Heart left ventricle (tissue), 16 donors: Measurements from ENCODE around the gene C3orf52. TPM values are rescaled to one million over a fixed set of nuclear protein-coding genes. Genes with fewer than 3 reads are reported as not detected.
"Not testable (repeated sequence)": the region's sequence is repeated elsewhere in the genome, so short reads cannot be mapped to it uniquely, and the experiment has no call there.

Experiments used
- ATAC-seq, 4 donors: fragments of 200-7000 bp; cut with Tn5 transposase; one replicate each; pipeline ENCODE4 v1.9.1; 2020 to 2022; ENCODE audit warnings: moderate library complexity in 4 of 4, mild to moderate bottlenecking in 3 of 4, moderate number of reproducible peaks in 1 of 4
- DNase-seq, 5 donors: peaks; one replicate each; pipeline ENCODE4 v3.0.0-alpha.2; 2020
- H3K27ac ChIP-seq, 12 donors: fragments of 200-600 bp; sonication (generic) in 4 of 12; one replicate each; pipeline versions ENCODE4 v1.5.0 to v1.8.0; 2016 to 2022; ENCODE audit warnings: mild to moderate bottlenecking in 2 of 12
- H3K27me3 ChIP-seq, 9 donors: fragments of 200-600 bp; sonication (generic) in 2 of 9; one replicate each; pipeline versions ENCODE4 v1.5.1 to v1.8.0; 2016 to 2022; ENCODE audit warnings: mild to moderate bottlenecking in 3 of 9
- H3K36me3 ChIP-seq, 9 donors: fragments of 200-600 bp; sonication (generic) in 2 of 9; one replicate each; pipeline versions ENCODE4 v1.5.0 to v1.8.0; 2018 to 2022; ENCODE audit warnings: mild to moderate bottlenecking in 2 of 9
- H3K4me1 ChIP-seq, 12 donors: fragments of 200-600 bp; sonication (generic) in 4 of 12; one replicate each; pipeline versions ENCODE4 v1.5.0 to v1.8.0; 2016 to 2022; ENCODE audit warnings: mild to moderate bottlenecking in 3 of 12
- H3K4me3 ChIP-seq, 12 donors: fragments of 200-600 bp; sonication (generic) in 4 of 12; one replicate each; pipeline versions ENCODE4 v1.5.0 to v1.8.0; 2017 to 2022; ENCODE audit warnings: mild to moderate bottlenecking in 9 of 12, moderate library complexity in 4 of 12
- H3K9me3 ChIP-seq, 12 donors: fragments of 200-600 bp; sonication (generic) in 4 of 12; one replicate each; pipeline versions ENCODE4 v1.5.0 to v1.8.0; 2016 to 2022; ENCODE audit warnings: mild to moderate bottlenecking in 1 of 12
- POLR2A ChIP-seq, 2 donors: fragments of 450-650 bp; IDR thresholded peaks; one replicate each; pipeline ENCODE4 v1.6.1; 2017; ENCODE audit warnings: antibody characterized with exemption in 2 of 2, mild to moderate bottlenecking in 2 of 2, moderate library complexity in 2 of 2
- WGBS, 4 donors: extraction: QIAGEN DNeasy Blood & Tissue Kit in 2 of 4; methylation state at CpG; one replicate each; pipeline versions ENCODE4 v1.1.5 to v1.1.7; 2013 to 2018; 5-methylcytosine and 5-hydroxymethylcytosine counted together
- intact Hi-C, 10 donors: fragments of 100-400 bp; cut with DNase I; formaldehyde crosslinking; loops; one replicate each; pipeline versions ENCODE4 v1.11.1 to v1.14.2; 2022
- polyA plus RNA-seq, 2 donors: library from polyadenylated mRNA; stranded (reverse); fragments of 200-250 nt; gene quantifications; one replicate each; pipeline ENCODE4 v1.2.3, GENCODE V29; 2013
- total RNA-seq, 9 donors: library from RNA; depleted of rRNA in 2 of 9; stranded (reverse); fragments of >200 nt in 2 of 9; fragmentation: NEBNext Ultra II Directional in 3 of 9; extraction: Animal tissue kit (Norgen Biotek cat#: 25700) in 3 of 9; gene quantifications; one replicate each; pipeline versions ENCODE4 v1.1.0 to v1.2.4, GENCODE V29; 2016 to 2023
- TF ChIP-seq, protein P1 (sequence below), 12 donors: fragments of 200-600 bp; sonication (generic) in 4 of 12; IDR thresholded peaks; one replicate each; pipeline versions ENCODE4 v1.5.0 to v1.8.0; 2018 to 2022; ENCODE audit warnings: antibody characterized with exemption in 12 of 12, mild to moderate bottlenecking in 5 of 12
- donor health status: ischemic (EF 13 %, LVEDD 7.1; RV severe dilation, severe dysfunction).
- donor health status: healthy with polysubstance abuse.
- donor health status: DM: no; HTN: yes; CAD: no.
- donor health status: DM: no; HTN: no; CAD: no.
- donor health status: ischemic (EF 25% LVEDD 6.9; RV normal size, moderate dysfunction).
- donor health status: ischemic (EF 25% LVEDD 5.7; RV mildly dilated, moderate dysfunction).
- donor health status: healthy.
- donor health status: DM: yes; HTN: yes; CAD: no.
- donor health status: ischemic (EF 35%, LVEDD 5.7; RV mildly dilated, moderate dysfunction).
- donor health status: nonischemic (EF 11% LVEDD 7.7; RV severe dilation, severe dysfunction).
- donor health status: DM: yes; HTN: yes; CAD: no.
- donor health status: PGD.
- donor health status: ischemic (EF 29% LVEDD 5.4; RV normal size, mild dysfunction).
- donor health status: nonischemic (EF 23%, LVEDD 6.1; RV moderate dilation, normal function).

Gene C3orf52
- total and polyA plus RNA-seq, 11 donors = 1.4 to 9.6 (median 4.9) TPM

GRCh38 chr3:112061152-112061551 is 25.0 kb upstream of the C3orf52 start:
- H3K4me3 ChIP-seq = no peak overlapping the region
- no peaks in the 10 kb centered on the region for H3K36me3 ChIP-seq
- no peak for DNase-seq
- no peaks in the 10 kb centered on the region for H3K4me1 ChIP-seq
- TF ChIP-seq, protein P1, sequence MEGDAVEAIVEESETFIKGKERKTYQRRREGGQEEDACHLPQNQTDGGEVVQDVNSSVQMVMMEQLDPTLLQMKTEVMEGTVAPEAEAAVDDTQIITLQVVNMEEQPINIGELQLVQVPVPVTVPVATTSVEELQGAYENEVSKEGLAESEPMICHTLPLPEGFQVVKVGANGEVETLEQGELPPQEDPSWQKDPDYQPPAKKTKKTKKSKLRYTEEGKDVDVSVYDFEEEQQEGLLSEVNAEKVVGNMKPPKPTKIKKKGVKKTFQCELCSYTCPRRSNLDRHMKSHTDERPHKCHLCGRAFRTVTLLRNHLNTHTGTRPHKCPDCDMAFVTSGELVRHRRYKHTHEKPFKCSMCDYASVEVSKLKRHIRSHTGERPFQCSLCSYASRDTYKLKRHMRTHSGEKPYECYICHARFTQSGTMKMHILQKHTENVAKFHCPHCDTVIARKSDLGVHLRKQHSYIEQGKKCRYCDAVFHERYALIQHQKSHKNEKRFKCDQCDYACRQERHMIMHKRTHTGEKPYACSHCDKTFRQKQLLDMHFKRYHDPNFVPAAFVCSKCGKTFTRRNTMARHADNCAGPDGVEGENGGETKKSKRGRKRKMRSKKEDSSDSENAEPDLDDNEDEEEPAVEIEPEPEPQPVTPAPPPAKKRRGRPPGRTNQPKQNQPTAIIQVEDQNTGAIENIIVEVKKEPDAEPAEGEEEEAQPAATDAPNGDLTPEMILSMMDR (IDR thresholded peaks at IDR 0.05) = no peak
- no peak for TF ChIP-seq POLR2A (IDR thresholded peaks at IDR 0.05)
- ATAC-seq = no peak
- 53 to 67% (median 62%) methylated on average over 3 of the region's 3 CpGs for WGBS, 4 donors
- no peaks in the 10 kb centered on the region for H3K27me3 ChIP-seq
- H3K27ac ChIP-seq = no peak overlapping the region
- intact Hi-C loops = no loop called here
- no peaks in the 10 kb centered on the region for H3K9me3 ChIP-seq

DNA sequence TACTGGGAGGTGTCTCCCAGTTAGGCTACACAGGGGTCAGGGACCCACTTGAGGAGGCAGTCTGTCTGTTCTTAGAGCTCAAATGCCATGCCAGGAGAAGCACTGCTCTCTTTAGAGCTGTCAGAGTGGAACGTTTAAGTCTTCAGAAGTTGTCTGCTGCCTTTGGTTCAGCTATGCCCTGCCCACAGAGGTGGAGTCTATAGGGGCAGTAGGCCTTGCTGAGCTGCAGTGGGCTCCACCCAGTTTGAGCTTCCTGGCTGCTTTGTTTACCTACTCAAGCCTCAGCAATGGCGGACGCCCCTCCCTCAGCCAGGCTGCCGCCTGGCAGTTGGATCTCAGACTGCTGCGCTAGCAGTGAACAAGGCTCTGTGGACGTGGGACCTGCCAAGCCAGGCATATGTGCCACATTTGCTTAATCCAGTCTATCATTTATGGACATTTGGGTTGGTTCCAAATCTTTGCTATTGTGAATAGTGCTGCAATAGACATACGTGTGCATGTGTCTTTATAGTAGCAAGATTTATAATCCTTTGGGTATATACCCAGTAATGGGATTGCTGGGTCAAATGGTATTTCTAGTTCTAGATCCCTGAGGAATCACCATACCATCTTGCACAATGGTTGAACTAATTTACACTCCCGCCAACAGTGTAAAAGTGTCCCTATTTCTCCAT is 13.7 kb upstream of the C3orf52 start:
- H3K27me3 ChIP-seq, ATAC-seq, H3K4me3 ChIP-seq, intact Hi-C loops, DNase-seq, H3K9me3 ChIP-seq, H3K27ac ChIP-seq, H3K36me3 ChIP-seq: not testable (repeated sequence)
- 78 to 86% (median 81%) methylated on average over 8 of the region's 8 CpGs for WGBS, 4 donors
- peaks cover 0 to 11% (median 0%) of the 10 kb centered on the region in 12 donors for H3K4me1 ChIP-seq

DNA sequence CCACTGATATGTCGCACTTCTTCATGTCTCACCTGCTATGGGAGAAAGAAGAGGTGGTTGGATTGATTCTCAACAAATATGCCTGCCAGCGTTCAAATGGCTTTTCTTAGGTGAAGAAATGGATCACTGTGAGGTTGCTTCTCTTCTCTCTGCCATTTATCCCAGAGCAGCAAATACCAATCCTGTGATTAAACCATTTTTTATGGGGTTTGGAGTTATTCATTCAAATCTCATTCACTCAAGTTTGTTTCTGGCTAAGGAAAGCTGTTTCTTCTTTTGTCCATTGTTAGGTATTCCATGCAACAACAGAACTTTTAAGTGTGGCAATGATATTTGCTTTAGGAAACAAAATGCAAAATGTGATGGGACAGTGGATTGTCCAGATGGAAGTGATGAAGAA is 12.2 kb upstream of the C3orf52 start:
- ATAC-seq (no peak), DNase-seq (no peak)
- no peaks in the 10 kb centered on the region for H3K9me3 ChIP-seq
- no peak overlapping the region for H3K27ac ChIP-seq
- intact Hi-C loops = no loop called here
- no peaks in the 10 kb centered on the region for H3K27me3 ChIP-seq
- TF ChIP-seq, protein P1 (IDR thresholded peaks at IDR 0.05) = no peak
- TF ChIP-seq POLR2A (IDR thresholded peaks at IDR 0.05) = no peak
- 88 to 98% (median 94%) methylated on average over 2 of the region's 2 CpGs for WGBS, 4 donors
- H3K4me3 ChIP-seq = no peak overlapping the region
- peaks cover 0 to 11% (median 0%) of the 10 kb centered on the region in 12 donors for H3K4me1 ChIP-seq
- H3K36me3 ChIP-seq = no peaks in the 10 kb centered on the region

DNA sequence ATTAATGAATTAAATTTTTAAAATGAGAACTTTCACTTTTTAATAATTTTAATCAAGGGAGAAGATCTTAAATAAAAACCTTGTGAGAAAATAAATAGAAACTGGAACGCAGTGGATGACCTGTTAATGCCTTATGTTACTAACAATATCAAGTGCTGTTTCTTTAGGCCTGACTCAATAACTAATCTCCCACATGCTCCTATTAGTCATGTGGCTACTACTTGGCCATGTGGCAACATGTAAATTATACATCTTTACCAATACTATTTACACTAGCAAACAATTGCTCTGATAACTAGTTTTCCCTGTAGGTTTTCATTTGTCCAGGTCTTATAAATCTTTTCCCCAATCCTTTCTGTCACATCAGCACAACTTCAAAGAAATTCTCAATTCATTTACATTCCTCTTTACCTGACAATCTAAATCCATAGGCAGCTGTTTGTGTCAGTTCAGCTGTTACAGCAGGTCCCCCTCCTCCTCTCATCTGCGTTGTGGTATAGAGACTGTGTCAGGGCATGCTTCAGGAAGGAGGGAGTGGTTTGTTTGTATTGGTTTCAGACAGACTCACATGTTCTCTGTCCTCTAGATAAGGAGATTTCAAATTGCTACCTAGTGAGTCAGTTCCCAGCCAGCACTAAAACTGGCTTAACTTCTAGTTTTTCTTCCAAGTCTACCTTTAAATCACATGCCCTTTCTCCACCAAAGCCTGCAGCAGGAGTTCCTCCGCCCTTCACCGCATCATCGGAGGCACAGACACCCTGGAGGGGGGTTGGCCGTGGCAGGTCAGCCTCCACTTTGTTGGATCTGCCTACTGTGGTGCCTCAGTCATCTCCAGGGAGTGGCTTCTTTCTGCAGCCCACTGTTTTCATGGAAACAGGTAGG is 11.3 kb upstream of the C3orf52 start:
- ATAC-seq (peak in 3 of 4 donors; percentile 44 to 77 (median 72)), DNase-seq (no peak)
- no peak overlapping the region for H3K4me3 ChIP-seq
- no peaks in the 10 kb centered on the region for H3K27me3 ChIP-seq
- H3K36me3 ChIP-seq = no peaks in the 10 kb centered on the region
- peaks cover 0 to 11% (median 0%) of the 10 kb centered on the region in 12 donors for H3K4me1 ChIP-seq
- H3K9me3 ChIP-seq = no peaks in the 10 kb centered on the region
- intact Hi-C loops = no loop called here
- H3K27ac ChIP-seq = no peak overlapping the region
- TF ChIP-seq POLR2A (IDR thresholded peaks at IDR 0.05) = no peak
- TF ChIP-seq, protein P1 (IDR thresholded peaks at IDR 0.05) = no peak
- 51 to 59% (median 55%) methylated on average over 6 of the region's 6 CpGs for WGBS, 4 donors
